GM15510 (cell line): ENCODE results near the gene ERC2.

Experiments used
- POLR2A ChIP-seq: IDR thresholded peaks from 3 replicates; pipeline ENCODE4 v1.6.1; 2011; ENCODE audit warnings: borderline replicate concordance; ENCODE audit not compliant: insufficient read length; ENCODE audit errors: extremely low read depth

ERC2 gene

DNA sequence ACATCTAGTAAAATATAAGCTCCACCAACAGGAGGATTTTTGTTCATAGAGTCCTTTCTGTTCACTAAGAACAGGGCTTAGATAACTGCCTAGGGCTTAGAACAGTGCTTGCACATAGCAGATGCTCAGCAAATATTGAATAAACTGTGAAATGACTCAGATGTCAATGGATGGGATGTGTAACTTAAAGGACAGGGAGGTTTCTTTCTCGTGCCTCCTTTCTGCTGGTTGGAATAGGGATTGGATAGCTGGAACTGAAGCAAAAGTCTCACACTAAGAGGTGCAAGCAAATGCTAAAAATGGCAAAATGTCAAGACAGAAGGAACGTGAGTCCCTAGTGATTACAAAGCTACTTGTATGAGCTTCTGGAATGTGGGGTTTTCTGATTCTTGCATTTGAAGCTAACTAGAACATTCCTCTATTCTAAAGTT is 588.4 kb downstream of the ERC2 start:
- no peak for TF ChIP-seq POLR2A

DNA sequence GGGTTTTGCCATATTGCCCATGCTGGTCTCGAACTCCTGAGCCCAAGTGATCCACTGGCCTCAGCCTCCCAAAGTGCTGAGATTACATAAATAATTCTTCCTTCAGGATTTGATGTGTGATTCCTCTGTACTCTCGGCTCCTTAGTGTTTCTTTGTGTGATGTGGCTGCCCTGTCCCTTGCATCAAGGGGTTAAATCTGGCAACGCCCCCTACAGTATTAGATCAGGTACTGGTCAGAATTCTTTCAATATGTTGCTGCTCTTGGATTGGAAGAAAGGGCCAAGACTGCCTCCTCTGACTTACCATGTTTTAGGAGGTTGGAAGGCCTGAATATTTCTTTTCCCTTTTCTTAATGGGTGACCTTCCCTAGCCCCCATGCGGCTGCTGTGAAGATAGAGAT is 590.6 kb downstream of the ERC2 start:
- TF ChIP-seq POLR2A, result no peak

DNA sequence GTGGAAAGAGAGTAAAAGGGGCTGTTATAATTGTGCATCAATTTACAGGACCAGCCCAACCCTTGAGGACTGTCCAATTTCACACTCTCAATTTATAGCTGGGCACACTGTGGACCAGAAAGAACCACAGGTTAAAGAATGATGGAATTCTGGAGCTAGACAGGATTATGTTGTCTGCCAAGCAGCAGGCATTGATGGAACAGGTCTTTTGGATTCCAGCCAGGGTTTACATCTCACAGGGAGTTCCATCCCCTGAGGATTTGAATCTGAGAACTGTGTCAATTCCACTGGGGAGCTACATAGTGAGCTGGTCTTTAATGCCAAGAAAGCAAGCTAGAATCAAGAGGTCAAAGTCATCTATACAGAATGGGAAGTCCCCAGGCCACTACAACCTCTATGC is 591.7 kb downstream of the ERC2 start:
- no peak for TF ChIP-seq POLR2A

DNA sequence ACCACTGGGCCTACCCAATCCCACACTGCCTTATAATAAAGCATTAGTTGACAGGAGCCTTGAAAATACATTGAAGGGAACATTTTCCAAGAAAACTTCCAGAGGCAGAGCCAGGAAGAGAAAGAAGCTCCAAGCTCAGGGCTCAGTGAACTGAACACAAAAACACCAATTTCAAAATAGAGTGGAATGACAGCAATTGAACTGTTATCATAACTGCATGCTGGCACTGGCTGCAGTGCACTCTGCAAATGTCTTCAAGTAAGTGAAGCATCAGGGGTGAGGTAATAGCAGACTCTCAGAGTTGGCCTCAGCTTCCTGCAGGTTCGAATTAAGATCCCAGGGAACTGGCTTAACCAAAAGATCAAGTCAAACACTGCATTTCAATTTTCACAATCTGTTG is 593.2 kb downstream of the ERC2 start:
- TF ChIP-seq POLR2A, result no peak

DNA sequence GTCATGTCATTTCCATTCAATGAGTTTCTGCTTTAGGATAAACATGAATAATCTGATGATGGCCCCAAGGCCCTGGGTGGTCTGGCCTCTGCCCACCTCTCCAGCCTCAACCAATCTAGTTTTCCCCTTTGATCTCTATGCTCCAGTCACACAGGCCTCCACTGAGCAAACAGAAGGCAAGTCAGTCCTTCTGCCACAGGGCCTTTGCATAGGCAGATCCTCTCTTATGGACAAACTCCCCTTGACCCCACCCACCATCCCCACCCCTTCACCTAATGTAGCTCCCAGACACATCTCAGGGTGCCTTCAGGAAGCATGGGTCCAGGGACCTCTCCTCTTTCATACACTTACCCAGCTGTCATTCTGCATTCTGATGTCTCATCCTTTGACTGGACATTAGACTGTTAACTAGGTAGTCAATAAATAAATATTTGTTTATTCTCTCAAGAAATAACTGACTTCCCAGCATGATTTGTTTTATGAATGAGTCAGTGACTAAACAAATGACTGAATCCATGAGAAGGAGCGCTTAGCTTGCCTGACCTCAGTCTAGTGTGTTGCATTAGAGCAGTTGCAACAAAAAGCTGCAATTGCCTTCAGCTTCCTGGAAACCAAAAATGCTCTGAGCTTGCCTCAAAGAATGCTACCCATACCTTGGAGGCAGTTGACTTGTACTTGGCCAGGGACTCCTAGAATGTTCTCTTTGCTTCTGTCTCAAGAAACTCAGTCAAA is 594.6 kb downstream of the ERC2 start:
- no peak for TF ChIP-seq POLR2A

DNA sequence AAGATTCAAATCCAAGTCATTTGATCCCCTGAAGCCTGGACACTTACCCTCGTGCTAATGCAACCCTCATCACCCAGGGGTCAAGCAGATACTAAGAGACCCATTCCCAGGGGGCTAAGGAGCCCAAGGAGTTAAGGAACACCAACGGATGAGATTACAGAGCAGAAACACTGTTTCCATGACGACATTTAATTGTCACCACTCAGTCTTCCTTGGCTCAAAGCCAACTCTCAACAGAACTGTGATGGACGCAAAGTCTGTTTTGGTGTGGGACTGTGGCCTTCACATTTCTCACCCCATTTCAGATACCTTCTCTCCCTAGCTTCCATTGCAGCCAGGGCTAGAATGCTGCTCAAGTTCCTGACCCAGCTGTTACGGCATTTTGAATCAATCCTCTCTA is 597.7 kb downstream of the ERC2 start:
- TF ChIP-seq POLR2A, result no peak

DNA sequence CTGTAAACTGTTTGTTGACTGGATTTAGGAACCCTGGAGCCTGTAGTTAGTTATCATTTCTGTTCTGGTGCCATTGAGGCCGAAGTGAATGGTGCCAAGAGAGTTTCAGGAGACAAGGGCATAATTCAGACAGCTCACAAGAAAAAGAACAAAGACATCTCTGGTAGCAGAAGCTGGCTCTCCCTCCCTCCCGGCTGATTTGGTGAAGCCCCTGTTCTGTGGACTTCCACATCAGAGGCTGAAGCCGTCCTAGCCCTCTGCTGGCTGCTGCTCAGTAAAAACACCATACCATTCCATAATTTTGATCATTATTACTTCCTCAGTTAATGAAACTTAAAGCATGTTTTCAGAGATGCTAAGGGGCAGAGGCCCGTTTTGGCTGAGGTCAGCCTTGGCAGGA is 599.9 kb downstream of the ERC2 start:
- TF ChIP-seq POLR2A, result no peak

DNA sequence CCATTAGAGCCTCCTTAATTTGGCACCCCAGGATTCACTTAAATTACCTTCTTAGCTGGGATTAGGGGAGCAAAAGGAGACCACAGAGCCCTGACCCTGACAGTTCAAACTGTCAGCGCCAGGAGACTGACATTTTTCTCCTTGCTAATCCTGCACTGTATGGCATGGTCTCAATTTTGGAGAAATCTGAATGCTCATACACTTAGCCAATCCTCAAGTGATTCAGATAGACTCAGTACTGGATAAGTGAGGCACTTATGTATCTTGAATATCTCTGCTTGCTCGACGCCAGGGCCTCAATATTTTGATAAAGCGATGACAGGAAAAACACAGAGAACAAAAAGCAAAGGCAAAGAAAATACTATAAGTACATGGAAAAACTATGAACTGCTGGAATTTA is 605.2 kb downstream of the ERC2 start:
- no peak for TF ChIP-seq POLR2A

DNA sequence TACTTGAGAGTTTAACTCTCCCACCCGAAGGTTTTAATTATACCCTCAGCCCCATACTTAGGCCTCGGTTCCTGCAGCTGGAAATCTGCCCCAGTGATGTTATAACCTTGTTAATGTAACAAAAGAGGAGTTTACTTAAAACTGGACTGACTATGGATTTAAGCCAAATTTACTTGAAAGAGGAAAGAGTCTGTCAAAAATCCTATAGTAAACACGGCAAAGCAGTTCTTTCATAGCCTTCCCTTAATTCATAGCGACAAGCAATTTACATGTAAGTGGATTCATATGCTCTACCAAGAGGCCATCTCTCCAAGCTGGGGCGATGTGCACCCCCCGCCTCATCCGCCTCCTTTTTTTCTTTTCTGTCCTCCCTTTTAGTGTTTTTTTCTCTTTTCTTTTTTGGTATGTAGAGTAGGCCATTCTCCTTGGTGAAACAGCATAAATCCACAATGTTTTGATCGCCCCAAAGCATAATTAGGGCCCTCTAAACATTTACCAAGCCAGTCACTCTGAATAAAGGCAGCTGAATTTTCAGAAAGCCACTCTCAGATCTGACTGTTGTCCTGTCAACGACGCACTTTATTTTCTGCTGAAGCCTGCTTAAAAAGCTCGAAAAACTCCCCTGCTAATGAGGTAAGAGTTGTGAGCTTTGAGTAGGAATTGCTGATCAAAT is 608.1 kb downstream of the ERC2 start:
- TF ChIP-seq POLR2A, result no peak

DNA sequence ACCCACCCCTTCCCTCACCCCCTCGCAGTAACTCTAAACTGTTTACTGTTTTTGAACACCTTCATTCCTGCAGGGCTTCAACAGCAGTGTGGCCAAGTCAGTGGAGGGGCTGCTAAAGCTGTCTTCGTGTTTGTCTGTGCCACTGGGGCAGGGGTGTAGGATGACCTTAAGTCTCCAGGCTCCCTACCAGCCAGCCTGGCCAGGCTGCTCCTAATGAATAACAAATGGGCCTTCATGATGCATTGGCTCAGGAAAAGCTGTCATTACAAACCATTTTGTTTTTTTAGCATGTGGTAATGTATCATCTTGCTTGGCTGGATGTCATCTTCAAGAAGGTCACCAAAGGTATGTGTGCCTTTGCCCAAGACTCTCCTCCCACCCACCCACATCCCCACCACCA is 609.0 kb downstream of the ERC2 start:
- TF ChIP-seq POLR2A, result no peak

DNA sequence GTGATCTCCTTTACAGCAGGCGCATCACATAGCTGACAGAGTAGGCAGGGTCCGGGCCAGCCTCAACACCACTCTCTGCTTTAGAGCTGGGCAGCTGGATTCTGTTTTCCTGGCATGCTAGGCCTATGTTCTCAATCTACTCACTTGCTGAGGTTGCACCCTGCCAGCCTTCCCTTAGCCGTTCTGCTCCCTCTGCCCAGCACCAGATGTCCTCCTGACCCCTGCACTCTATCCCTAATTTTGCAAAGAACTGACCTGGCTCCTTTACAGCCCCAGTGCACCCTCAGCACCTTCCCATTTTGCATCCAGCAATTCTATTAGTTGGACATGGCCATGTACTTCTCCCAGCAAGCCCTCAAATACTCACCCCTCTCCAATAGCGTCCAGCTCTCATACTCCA is 609.5 kb downstream of the ERC2 start:
- TF ChIP-seq POLR2A, result no peak

DNA sequence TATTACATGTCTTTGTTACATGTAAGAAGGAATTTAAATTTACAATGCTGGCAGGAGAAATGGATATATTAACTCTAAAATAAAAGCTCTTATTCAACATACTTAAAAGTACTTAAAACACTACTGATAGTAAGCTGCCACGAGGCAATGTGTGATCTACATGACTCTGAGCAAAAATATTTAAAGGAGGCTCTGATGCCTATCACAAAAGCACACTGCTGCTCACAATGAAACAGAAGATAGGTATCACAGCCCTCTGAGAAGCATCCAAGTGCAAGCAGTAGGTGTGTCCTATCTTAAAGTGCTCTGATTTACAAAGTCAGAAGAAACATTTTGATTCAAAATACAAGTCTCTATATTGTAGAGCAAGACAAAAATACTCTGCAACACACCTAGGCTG is 610.0 kb downstream of the ERC2 start:
- TF ChIP-seq POLR2A, result no peak

DNA sequence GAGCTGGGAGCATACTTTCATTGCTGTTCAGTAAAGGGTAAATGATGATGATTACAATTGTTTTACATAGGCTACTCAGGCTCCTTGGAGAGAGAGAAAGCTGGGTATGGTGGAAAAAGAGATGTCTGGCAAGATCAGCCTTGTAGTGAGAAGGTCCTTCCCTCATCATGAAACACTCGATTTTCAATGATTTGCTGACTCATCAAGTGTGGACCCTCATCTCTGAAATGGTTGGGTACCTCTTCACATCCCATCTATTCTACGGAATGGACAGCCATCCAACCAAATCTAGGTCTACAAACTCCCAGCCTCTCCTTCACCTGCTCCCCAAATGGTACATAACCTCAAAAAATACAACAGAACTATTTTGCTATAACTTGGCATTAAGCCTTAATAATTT is 610.6 kb downstream of the ERC2 start:
- no peak for TF ChIP-seq POLR2A

DNA sequence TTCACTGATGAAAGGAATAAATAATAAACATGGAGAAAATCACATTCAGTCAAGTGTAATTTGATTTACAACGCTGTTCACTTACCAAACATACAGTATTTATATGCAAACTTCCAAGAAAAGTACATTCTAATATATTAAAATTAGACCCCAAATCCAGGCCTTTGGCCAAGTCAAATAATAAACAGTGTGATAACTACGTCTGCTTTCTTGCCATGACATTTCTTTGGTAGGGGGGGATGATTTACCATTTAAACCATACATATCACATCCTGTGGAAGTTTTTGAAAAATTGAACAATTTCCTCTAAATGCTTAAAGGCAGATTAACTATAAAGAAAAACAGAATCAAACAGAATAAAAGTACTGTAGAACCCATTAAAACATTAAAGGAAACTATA is 613.0 kb downstream of the ERC2 start:
- no peak for TF ChIP-seq POLR2A

DNA sequence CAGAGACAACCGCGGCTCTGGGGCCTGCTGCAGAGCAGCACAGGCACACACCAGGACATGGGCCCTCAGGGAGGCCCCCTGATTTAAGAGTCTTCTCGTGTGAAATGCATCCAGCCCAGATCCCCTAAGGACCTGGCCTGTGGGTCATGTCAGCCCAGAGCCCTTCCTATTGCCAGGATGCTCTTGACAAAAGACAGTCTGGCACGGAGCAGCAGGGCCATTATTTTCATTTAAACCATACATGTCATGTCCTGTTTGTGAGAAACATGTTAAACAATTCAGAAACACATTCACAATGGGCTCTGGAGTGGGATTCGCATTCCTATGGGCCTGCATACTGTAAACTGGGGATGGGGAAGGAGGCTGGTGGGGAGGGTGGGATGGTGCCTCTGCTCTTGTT is 613.8 kb downstream of the ERC2 start:
- no peak for TF ChIP-seq POLR2A

DNA sequence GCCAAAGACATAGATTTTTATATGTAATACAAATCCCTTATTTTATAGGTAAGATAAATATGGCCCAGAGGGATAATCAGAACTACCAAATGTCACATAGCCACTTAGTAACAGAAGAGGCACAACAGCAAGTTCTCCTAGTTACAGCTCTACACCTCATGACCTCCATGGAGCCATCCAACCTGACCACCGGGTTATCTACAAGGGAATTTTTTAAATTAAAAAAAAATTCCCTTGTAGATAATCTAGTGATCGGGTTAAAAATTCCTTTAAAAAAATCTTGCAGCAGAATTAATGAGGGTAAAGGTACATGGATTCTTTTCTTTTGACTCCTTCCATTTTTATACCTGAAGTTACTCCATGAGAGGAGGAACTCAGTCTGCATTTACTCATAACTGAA is 615.9 kb downstream of the ERC2 start:
- no peak for TF ChIP-seq POLR2A

DNA sequence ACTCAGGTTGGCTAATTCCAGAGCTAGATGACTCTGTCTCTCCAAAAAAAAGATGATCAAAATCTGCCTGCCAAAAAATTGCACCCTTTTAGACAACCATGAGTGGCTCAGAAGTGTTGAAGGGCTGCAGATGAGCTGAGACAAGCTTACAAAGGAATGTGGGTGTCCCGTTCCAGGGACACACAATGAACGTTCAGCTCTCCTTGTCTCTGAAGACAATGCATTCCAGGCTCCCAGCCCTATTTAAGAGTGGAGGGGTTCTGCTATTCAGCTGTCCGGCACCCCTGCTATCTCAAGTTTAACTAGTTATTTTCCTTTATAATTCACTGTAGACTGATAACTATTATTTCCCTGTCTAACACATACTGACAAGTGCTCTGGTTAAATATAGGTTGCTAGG is 626.1 kb downstream of the ERC2 start:
- no peak for TF ChIP-seq POLR2A

DNA sequence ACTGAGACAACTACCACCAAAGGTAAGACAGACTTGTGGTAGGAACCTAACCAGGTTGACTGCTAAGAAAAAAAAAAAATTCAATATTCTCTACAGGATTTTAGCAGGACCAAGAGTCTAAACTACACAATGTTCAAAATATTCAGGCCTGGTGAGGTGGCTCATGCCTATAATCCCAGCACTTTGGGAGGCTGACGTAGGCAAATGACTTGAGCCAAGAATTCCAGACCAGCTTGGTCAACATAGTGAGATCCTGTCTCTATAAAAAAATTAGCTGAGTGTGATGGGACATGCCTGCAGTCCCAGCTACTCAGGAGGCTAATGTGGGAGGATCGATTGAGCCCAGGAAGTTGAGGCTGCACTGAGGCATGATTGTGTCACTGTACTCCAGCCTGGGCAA is 639.6 kb downstream of the ERC2 start:
- TF ChIP-seq POLR2A, result no peak

DNA sequence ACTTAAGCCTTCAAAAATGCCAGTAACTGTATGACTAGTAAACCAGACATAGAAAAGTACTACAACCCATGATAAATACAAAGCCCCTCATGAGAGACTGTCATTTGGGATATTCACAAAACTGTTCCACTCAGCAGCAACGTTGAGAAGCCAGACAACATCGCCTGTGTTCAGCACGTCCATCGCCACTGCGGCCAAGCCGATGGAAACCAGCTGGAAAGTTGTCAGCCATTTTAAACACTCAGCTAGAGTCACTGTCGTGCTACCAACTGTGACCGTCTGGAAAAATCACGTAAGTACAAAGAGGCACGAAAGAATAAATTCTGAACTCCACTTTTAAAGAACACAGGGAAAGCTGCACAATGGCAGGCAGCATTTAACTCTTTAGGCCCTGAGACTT is 640.5 kb downstream of the ERC2 start:
- no peak for TF ChIP-seq POLR2A
